GM18499 (cell line): ENCODE results near the gene KAZN.

Experiments
- ATAC-seq: cut with Tn5 transposase; IDR thresholded peaks from one replicate; pipeline ENCODE4 v1.9.1; 2021; ENCODE audit warnings: moderate number of reproducible peaks; ENCODE audit not compliant: insufficient read depth, unreplicated experiment

The KAZN gene

DNA sequence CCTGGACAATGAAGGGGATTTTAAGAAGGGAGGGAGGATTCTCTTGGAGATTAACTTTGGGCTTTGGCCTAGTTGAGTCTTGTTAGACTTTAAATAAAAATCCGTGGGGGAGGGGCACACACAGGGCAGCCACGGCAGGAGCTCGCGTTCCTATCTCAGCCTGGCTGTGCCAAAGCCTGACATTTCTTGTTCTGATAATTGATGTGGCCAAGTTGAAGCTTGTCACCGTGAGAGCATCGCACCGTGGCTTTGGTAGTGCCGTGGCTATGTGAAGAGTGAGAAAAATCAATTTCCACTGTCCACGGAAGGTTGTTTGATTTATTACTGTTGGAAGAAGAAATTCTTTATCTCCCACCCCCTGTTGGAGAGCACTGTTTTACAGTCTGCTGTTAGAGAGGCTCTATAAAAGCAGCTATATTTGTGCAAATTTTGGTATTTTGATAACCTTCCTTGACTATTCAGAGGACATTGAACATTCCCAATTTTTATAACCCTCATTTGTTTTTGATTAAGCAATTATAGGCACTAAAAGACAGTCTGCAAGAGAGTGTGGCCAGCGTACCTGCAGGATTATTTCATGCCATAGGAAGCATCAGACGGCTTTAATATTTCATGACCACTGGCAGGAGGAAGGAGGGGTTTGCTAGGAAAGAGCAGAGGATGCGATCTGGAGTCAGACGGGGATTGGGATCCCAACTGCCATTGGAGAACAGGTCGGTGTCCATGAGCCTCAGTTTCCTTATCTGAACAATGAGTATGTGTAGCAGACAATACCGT is 160.7 kb downstream of the KAZN start:
- ATAC-seq = no peak

DNA sequence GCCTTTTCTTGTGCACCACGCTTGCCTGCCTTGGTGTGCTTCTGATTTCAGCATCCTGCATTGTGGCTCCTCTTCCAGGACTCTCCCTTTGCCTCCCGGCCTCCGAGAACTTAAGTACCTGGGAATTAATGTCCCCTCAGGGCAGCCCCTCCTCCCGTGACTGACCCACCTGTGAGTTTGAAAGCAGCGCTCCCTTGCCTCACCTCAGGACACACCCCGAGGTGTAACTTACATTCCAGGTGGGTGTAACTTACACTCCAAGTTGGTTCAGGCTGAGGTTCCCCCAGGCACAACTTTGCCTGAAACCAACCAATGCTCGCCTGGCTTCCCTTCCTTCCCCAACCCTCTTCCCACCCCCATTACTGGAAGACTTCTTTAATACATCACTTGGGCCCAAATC is 161.4 kb downstream of the KAZN start:
- no peak for ATAC-seq

DNA sequence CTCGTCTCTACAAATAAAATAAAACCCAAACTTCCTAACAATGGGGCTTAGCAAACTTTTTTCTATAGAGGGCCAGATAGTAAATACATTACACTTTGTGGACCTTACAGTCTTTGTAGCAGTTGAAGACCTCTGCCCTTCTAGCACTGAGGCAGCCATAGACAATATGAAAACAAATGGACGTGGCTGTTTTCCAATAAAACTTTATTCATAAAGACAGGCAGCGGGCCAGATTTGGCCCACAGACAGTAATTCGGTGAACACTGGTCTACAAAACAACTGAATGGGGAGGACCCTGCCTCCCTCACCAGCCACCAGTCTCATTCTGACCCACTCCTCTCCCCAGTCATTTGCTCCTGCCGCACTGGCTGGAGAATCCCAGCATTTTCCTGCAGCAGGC is 162.3 kb downstream of the KAZN start:
- ATAC-seq = no peak

- ATAC-seq = no peak
Observed at GRCh38 chr1:14761291-14762153, 163.0 kb downstream of the KAZN start.

DNA sequence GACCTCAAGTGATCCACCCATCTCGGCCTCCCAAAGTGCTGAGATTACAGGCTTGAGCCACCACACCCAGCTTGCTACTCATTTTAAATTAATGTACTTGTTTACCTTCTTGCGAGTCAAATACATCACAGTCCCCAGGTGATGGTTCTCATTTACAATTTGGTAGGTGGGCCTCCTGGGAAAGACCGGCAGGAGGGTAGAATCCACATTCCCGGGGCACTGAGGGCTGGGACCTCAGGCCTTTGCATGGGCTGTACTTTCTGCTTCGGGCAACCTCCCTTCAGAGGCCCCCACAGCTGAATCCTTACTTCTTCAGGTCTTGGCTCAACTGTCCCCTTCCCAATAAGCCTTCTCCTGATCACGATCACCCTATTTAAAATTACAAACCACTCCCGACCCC is 165.5 kb downstream of the KAZN start:
- ATAC-seq = no peak

GRCh38 chr1:14765773-14766172 is 167.3 kb downstream of the KAZN start:
- ATAC-seq = no peak

GRCh38 chr1:14767075-14767474 is 168.6 kb downstream of the KAZN start:
- no peak for ATAC-seq

DNA sequence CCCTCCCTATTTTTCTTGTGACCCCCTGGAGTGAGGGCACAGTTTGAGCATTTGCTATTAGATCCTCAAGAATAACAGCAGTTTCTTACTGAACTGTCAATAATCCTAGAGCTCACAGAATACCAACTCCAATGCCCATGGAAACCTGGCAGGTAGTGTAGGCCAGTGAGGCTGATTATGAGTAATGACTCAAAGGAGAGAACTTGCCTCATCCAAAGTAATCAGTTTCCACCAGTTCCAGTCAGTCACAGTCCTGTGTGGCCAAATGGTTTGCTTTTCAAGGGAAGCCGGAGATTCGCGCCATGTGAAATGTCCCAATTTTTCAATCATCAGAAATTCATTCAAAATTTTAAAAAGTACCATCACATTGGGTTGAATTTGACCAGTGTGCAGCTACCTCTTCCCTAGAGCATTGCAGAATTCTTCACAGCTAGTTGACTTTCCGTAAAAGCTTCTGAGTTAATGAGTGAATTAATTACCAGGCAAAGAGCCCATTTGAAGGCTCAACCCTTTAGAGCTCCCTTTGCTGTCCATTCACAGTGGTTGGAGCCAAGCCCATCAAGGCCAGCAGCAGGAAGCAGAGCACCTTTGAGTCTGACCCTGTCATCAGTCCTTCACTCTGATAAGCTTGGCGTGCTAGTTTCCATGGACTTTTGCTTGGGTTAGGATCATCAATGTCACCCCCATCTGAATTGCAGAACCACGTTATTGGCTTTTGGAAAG is 170.3 kb downstream of the KAZN start:
- no peak for ATAC-seq

DNA sequence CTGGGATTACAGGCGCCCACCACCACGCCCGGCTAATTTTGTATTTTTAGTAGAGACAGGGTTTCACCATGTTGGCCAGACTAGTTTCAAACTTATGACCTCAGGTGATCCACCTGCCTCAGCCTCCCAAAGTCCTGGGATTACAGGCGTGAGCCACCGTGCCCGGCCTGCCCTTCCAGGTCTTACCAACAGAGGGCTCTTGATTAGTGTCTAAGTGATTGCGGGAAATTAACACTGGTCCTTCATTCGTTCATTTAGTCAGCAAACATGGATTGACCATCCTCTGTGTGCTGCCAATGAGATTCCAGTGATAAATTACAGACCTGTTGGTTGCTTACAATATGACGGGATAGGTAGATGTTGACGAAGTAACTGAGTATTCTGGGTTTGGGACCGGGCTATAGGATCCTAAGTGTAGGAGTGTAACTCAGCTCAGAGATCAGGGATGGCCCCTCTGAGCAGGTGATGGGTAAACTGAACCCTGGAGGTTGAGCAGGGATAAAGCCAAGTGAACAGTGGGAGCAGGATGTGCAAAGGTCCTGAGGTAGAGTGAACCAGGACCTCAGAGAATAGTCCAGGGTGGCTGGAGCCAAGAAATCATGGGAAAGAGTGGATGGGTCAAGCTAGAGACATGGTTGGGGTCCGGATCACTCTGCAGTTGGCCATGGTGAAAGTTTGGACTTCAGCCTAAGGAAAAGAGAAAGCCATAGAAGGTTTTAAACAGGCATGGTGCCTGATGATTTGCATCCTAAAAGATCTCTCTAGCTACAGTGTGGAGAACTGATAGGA is 171.2 kb downstream of the KAZN start:
- no peak for ATAC-seq

DNA sequence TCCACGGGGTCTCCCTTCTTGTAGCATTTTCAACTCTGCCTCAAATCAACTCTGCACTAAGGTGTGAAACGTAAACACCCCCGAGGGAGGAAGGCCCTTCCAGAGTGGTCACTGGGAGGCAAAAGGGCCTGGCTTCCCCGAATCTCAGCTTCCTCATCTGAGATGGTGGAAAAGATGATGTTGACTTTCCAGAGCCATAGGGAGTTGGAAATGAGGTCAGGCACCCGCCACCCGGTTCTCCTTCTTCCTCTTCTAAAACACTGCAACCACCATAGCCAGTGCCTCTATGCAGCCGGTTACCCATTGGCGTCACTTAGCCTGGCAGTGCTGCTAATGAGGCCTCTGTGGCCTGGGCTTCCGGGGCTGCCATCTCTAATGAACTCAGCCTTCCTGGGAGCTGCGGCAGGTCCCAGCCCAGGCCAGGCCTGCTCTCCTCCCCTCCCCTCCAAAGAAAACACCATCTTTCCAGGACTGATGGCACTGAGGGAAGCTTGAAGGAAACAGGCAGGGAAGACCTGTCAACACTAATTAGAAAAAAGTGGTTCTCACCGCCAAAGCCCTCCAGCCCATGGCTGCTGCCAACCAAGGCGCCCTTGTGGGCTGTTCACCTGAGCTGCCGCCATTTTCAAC is 175.0 kb downstream of the KAZN start:
- no peak for ATAC-seq

GRCh38 chr1:14774225-14774624 is 175.7 kb downstream of the KAZN start:
- no peak for ATAC-seq

- ATAC-seq = no peak
Observed at GRCh38 chr1:14774988-14775387, 176.5 kb downstream of the KAZN start.

GRCh38 chr1:14775434-14775833 is 176.9 kb downstream of the KAZN start:
- no peak for ATAC-seq

DNA sequence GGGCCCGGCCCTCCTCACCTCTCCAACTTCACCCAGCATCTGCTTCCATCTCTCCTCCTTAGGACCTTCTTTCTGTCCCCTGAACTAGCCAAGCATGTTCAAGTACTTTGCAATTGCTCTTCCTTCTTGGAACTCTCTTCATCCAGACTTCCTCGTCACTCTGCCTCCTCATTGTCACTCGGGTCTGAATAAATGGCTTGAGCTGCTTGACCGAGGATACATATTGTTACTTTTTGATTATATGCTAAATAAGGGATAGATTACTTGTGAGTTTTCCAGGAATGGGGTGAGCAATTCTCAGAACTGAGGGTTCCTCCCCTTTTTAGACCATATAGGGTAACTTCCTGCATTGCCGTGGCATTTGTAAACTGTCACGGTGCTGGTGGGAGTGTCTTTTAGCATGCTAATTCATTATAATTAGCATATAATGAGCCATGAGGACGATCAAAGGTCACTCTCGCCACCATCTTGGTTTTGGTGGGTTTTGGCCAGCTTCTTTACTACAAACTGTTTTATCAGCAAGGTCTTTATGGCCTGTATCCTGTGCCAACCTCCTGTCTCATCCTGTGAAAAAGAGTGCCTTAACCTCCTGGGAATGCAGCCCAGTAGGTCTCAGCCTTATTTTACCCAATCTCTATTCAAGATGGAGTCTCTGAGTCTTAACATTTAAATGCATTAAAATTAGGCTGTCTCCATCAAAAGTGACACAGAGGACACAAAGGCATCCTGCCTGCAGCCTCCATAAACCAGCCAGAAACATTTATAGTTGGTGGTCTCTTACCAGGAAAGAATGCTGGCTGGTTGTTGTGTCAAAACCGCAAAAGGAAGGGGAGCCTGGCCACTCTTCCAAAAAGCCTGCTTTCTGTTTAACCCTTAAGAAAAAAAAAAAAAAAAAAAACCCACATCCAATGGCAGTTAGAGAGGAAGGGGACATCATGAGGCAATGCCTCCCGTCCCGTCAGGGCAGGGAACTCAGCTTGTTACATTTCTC is 179.3 kb downstream of the KAZN start:
- ATAC-seq = no peak

GRCh38 chr1:14778541-14778897 is 180.0 kb downstream of the KAZN start:
- ATAC-seq = no peak

- no peak for ATAC-seq
Observed at GRCh38 chr1:14778898-14779865, 180.7 kb downstream of the KAZN start.

- ATAC-seq = no peak
Observed at GRCh38 chr1:14780271-14780670, 181.8 kb downstream of the KAZN start.

DNA sequence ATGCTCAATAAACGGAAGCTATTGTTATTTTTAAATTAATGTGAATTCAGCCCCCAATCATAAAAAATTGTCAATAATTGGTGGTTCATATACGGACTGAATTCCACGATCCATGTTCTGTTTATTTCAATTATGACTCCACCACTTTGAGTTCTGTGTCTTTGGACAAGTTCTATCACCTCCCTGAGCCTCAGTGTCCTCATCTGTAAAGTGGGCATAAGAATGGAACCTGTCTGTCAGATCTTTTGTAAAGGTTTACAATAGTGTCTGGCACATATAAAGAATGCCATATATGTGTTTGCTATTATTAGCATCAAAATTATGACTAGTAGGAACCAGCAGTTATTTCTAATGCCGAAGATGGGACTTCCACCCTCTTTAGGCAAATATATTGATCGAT is 183.3 kb downstream of the KAZN start:
- ATAC-seq = no peak
